Activated T-helper 9 cell treated with anti-CD3 and anti-CD28 coated beads, Interleukin-2, amount 50 U/mL, for 16 hours (primary cell): ENCODE results near the gene EXOSC3.
A peak's percentile ranks its signal among the peaks of the same experiment; 100 is the strongest.
"Not testable (repeated sequence)": the region's sequence is repeated elsewhere in the genome, so short reads cannot be mapped to it uniquely, and the experiment has no call there.

Source experiments
- DNase-seq: peaks from one replicate; pipeline ENCODE4 v3.0.0-alpha.2; 2020; ENCODE audit warnings: low read depth

Gene EXOSC3

GRCh38 chr9:37784616-37785483 lies at the start of gene EXOSC3:
EXOSC3 (minus strand) TSS chr9:37785064; CDS start chr9:37785044, 20 bp downstream.
- DNase-seq, result peak; percentile 80

- no peak for DNase-seq
Observed at GRCh38 chr9:37827483-37828165, 42.8 kb upstream of the EXOSC3 start.

GRCh38 chr9:37825174-37825573 lies 40.3 kb upstream of the EXOSC3 start:
- not testable (repeated sequence) for DNase-seq

- DNase-seq, result no peak
Observed at GRCh38 chr9:37820142-37820541, 35.3 kb upstream of the EXOSC3 start.

- DNase-seq, result no peak
Observed at GRCh38 chr9:37818849-37819248, 34.0 kb upstream of the EXOSC3 start.

GRCh38 chr9:37812773-37813379 lies 28.0 kb upstream of the EXOSC3 start:
- no peak for DNase-seq

GRCh38 chr9:37811906-37812476 lies 27.1 kb upstream of the EXOSC3 start:
- DNase-seq, result no peak

GRCh38 chr9:37809676-37810075 lies 24.8 kb upstream of the EXOSC3 start:
- DNase-seq, result not testable (repeated sequence)

GRCh38 chr9:37806271-37806670 lies 21.4 kb upstream of the EXOSC3 start:
- DNase-seq, result no peak

GRCh38 chr9:37801959-37802711 lies 17.3 kb upstream of the EXOSC3 start:
- no peak for DNase-seq

GRCh38 chr9:37801287-37801850 lies 16.5 kb upstream of the EXOSC3 start:
- DNase-seq, result peak; percentile 17

GRCh38 chr9:37800631-37801286 lies 15.9 kb upstream of the EXOSC3 start, which contains the start of gene DCAF10:
DCAF10 (plus strand) TSS chr9:37800797; CDS start chr9:37800867, 70 bp downstream.
- DNase-seq, result peak; percentile 84

GRCh38 chr9:37798677-37799076 lies 13.8 kb upstream of the EXOSC3 start:
- DNase-seq, result no peak

GRCh38 chr9:37796232-37796631 lies 11.4 kb upstream of the EXOSC3 start:
- DNase-seq, result no peak

- DNase-seq, result no peak
Observed at GRCh38 chr9:37792122-37792521, 7.3 kb upstream of the EXOSC3 start.

GRCh38 chr9:37790096-37790495 lies 5.2 kb upstream of the EXOSC3 start:
- no peak for DNase-seq

GRCh38 chr9:37788332-37788731 lies 3.5 kb upstream of the EXOSC3 start:
- no peak for DNase-seq

GRCh38 chr9:37787059-37787458 lies 2.2 kb upstream of the EXOSC3 start:
- no peak for DNase-seq

- no peak for DNase-seq
Observed at GRCh38 chr9:37784291-37784615, 611 bp downstream of the EXOSC3 start.

- DNase-seq, result no peak
Observed at GRCh38 chr9:37778534-37778933, 6.3 kb downstream of the EXOSC3 start.

GRCh38 chr9:37776328-37776727 lies 8.5 kb downstream of the EXOSC3 start:
- no peak for DNase-seq
